Measurements from ENCODE around the gene RASGRF1.

RASGRF1 gene

GRCh38 chr15:79006071-79006470, 84.5 kb downstream of the RASGRF1 start:
- Histone ChIP-seq H3K4me1 (ENCODE audit: low read depth, poor library complexity, severe bottlenecking) (no peaks in the 10 kb centered on the region), H3K36me3 (ENCODE audit: insufficient read depth) (no peaks in the 10 kb centered on the region), H4K20me1 (ENCODE audit: insufficient read depth) (no peaks in the 10 kb centered on the region), H3K27ac (no peak overlapping the region), H2AFZ (ENCODE audit: low read depth) (no peak overlapping the region), H3K27me3 (ENCODE audit: insufficient read depth, low read depth) (no peaks in the 10 kb centered on the region), H3K79me2 (ENCODE audit: insufficient read depth, low read depth) (no peaks in the 10 kb centered on the region), H3K9ac (no peak overlapping the region), H3K4me2 (no peak overlapping the region), H3K4me3 (IDR thresholded peaks at IDR 0.05; ENCODE audit: insufficient read depth, low read depth, low read length) (no peak overlapping the region)
- TF ChIP-seq CTCF (conservative IDR thresholded peaks at IDR 0.05; ENCODE audit: low read depth, low read length), result no peak

GRCh38 chr15:79004336-79004735, 86.2 kb downstream of the RASGRF1 start:
- H3K4me3 ChIP-seq (IDR thresholded peaks at IDR 0.05; ENCODE audit: insufficient read depth, low read depth, low read length), result no peak overlapping the region
- H3K27ac ChIP-seq, result no peak overlapping the region
- no peak overlapping the region for H3K9ac ChIP-seq
- H3K4me2 ChIP-seq, result no peak overlapping the region
- no peaks in the 10 kb centered on the region for H3K27me3 ChIP-seq (ENCODE audit: insufficient read depth, low read depth)
- H2AFZ ChIP-seq (ENCODE audit: low read depth), result no peak overlapping the region
- H3K36me3 ChIP-seq (ENCODE audit: insufficient read depth), result no peaks in the 10 kb centered on the region
- no peaks in the 10 kb centered on the region for H3K79me2 ChIP-seq (ENCODE audit: insufficient read depth, low read depth)
- H3K4me1 ChIP-seq (ENCODE audit: low read depth, poor library complexity, severe bottlenecking), result no peaks in the 10 kb centered on the region
- H4K20me1 ChIP-seq (ENCODE audit: insufficient read depth), result no peaks in the 10 kb centered on the region
- TF ChIP-seq CTCF (conservative IDR thresholded peaks at IDR 0.05; ENCODE audit: low read depth, low read length), result no peak

DNA sequence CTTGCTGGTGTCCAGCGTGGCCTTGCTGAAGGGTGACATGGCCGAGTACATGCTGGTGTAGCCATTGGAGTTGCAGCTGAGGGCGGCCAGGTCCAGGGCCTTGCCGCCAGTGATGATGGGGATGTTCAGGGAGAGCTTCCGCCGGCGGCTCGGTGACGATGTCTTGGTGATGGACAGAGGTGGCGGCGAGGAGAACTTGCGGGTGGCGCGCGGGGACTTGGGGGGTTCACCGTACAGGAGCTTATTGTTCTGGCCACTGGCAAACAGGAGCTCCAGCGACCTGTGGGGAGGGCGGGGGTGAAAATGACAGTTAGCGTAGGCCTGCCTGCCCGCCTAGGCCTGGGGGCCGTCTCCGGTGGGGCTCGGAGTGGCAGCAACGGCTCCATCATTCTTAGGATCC, 86.7 kb downstream of the RASGRF1 start:
- H3K4me2 ChIP-seq, result no peak overlapping the region

DNA sequence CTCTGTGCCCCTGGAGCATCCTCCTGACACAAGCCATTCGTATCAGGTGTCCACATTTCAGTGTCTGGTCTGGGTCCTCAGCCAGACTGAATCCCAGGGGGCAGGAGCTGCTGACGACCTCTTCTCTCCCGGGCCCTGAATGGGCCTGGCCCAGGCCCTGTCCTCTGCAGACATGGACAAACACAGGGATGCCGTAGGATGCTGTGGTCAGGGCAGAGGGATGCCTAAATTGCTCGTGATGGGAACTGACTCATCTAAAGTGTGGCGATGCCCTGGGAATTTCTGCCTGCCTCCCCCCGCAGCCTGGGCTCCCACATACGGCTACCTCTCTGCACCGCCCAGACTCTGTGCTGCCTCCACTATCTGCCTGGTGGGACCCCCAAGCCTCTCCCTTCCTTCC, 87.3 kb downstream of the RASGRF1 start:
- TF ChIP-seq CTCF (conservative IDR thresholded peaks at IDR 0.05; ENCODE audit: low read depth, low read length), result no peak
- Histone ChIP-seq H2AFZ (ENCODE audit: low read depth) (no peak overlapping the region), H3K4me2 (no peak overlapping the region), H3K79me2 (ENCODE audit: insufficient read depth, low read depth) (no peaks in the 10 kb centered on the region), H4K20me1 (ENCODE audit: insufficient read depth) (no peaks in the 10 kb centered on the region), H3K9ac (no peak overlapping the region), H3K4me3 (IDR thresholded peaks at IDR 0.05; ENCODE audit: insufficient read depth, low read depth, low read length) (no peak overlapping the region), H3K4me1 (ENCODE audit: low read depth, poor library complexity, severe bottlenecking) (no peaks in the 10 kb centered on the region), H3K36me3 (ENCODE audit: insufficient read depth) (no peaks in the 10 kb centered on the region), H3K27ac (no peak overlapping the region), H3K27me3 (ENCODE audit: insufficient read depth, low read depth) (no peaks in the 10 kb centered on the region)

More for the DNA sequence above, 86.7 kb downstream of the RASGRF1 start:
- Histone ChIP-seq H3K79me2 (ENCODE audit: insufficient read depth, low read depth) (no peaks in the 10 kb centered on the region), H4K20me1 (ENCODE audit: insufficient read depth) (no peaks in the 10 kb centered on the region), H2AFZ (ENCODE audit: low read depth) (no peak overlapping the region), H3K27ac (no peak overlapping the region), H3K27me3 (ENCODE audit: insufficient read depth, low read depth) (no peaks in the 10 kb centered on the region), H3K4me3 (IDR thresholded peaks at IDR 0.05; ENCODE audit: insufficient read depth, low read depth, low read length) (no peak overlapping the region), H3K9ac (no peak overlapping the region), H3K4me1 (ENCODE audit: low read depth, poor library complexity, severe bottlenecking) (no peaks in the 10 kb centered on the region), H3K36me3 (ENCODE audit: insufficient read depth) (no peaks in the 10 kb centered on the region)
- no peak for TF ChIP-seq CTCF (conservative IDR thresholded peaks at IDR 0.05; ENCODE audit: low read depth, low read length)
